Measurements from ENCODE around the gene RAB11A. TPM values are rescaled to one million over a fixed set of nuclear protein-coding genes. Genes with fewer than 3 reads are reported as not detected.

RAB11A gene
- total and polyA plus RNA-seq, 7 donors = 89.5 to 152 (median 115) TPM

DNA sequence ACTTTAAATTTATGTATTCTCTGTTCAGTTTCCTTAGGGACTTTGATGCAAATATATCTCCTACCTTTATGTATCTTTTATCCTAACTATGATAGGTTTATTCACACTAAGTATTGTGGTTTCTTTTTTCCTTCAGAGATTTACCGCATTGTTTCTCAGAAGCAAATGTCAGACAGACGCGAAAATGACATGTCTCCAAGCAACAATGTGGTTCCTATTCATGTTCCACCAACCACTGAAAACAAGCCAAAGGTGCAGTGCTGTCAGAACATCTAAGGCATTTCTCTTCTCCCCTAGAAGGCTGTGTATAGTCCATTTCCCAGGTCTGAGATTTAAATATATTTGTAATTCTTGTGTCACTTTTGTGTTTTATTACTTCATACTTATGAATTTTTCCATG lies 18.3 kb downstream of the RAB11A start:
- H3K27ac ChIP-seq = no peak overlapping the region
- no peaks in the 10 kb centered on the region for H3K27me3 ChIP-seq (ENCODE audit: insufficient read depth in 3 of 3, low read length in 2 of 3)
- ATAC-seq (no peak), DNase-seq (no peak)
- intact Hi-C loops (cut with DNase I) = no loop called here
- WGBS, 3 donors = 83 to 94% (median 91%) methylated on average over 3 of the region's 3 CpGs
- no peaks in the 10 kb centered on the region for H3K4me1 ChIP-seq
- H3K9me3 ChIP-seq = no peaks in the 10 kb centered on the region
- peaks cover 5 to 77% of the 10 kb centered on the region in 2 donors for H3K36me3 ChIP-seq (ENCODE audit: insufficient read depth in 1 of 2, low read depth in 1 of 2)
- no peak for TF ChIP-seq CTCF (IDR thresholded peaks at IDR 0.05)
- H3K4me3 ChIP-seq = no peak overlapping the region

DNA sequence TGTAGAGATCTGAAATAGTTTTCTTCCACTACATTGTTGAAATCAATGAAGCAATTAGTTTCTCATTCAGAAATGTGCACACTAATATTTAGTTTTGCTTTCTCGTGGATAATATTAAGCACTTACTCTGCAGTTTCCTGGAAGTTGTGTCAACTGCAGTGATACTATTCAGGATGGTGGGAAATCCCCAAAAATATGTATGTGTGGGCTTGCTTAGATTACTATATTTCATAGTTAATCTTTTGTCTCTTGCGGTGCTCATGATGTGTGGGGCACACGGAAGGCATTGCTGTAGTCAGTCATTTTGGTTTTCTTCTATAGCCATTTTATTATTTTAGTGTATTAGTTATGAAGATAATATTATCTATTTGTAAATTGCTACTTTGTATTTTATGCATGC lies 19.7 kb downstream of the RAB11A start:
- no peak overlapping the region for H3K4me3 ChIP-seq
- 71 to 78% (median 72%) methylated on average over 3 of the region's 3 CpGs for WGBS, 3 donors
- intact Hi-C loops (cut with DNase I) = no loop called here
- TF ChIP-seq CTCF (IDR thresholded peaks at IDR 0.05) = no peak
- no peak overlapping the region for H3K27ac ChIP-seq
- no peaks in the 10 kb centered on the region for H3K9me3 ChIP-seq
- no peak for ATAC-seq
- H3K4me1 ChIP-seq = no peaks in the 10 kb centered on the region
- peaks cover 3 to 74% of the 10 kb centered on the region in 2 donors for H3K36me3 ChIP-seq (ENCODE audit: insufficient read depth in 1 of 2, low read depth in 1 of 2)
- no peaks in the 10 kb centered on the region for H3K27me3 ChIP-seq (ENCODE audit: insufficient read depth in 3 of 3, low read length in 2 of 3)
- no peak for DNase-seq

DNA sequence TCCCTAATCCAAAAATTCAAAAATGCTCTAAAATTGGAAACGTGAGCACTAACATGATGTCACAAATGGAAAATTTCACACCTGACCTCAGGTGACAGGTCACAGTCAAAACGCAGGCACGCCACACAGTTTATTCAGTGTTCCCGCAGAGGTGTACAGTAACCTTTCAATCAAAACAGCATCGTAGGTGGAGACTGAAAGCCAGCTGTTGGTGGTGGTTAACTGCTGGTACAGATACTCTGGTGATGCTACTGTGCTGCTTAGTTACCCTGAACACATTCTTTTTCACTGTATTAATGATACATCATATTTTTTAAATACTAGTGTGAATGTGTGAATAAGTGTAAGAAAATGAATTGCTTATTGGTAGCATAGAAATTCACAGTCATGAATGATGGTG lies 23.8 kb downstream of the RAB11A start:
- WGBS, 3 donors = 86 to 91% (median 89%) methylated on average over 5 of the region's 5 CpGs
- DNase-seq (no peak), ATAC-seq (no peak)
- intact Hi-C loops (cut with DNase I) = no loop called here
- TF ChIP-seq CTCF (IDR thresholded peaks at IDR 0.05) = no peak
- Histone ChIP-seq H3K27ac (no peak overlapping the region), H3K27me3 (ENCODE audit: insufficient read depth in 3 of 3, low read length in 2 of 3) (no peaks in the 10 kb centered on the region), H3K36me3 (ENCODE audit: insufficient read depth in 1 of 2, low read depth in 1 of 2) (peaks cover 4 to 58% of the 10 kb centered on the region in 2 donors), H3K4me1 (no peaks in the 10 kb centered on the region), H3K4me3 (no peak overlapping the region), H3K9me3 (no peaks in the 10 kb centered on the region)

- Histone ChIP-seq H3K9me3 (no peaks in the 10 kb centered on the region), H3K27ac (no peak overlapping the region), H3K4me1 (no peaks in the 10 kb centered on the region), H3K4me3 (no peak overlapping the region), H3K27me3 (ENCODE audit: insufficient read depth in 3 of 3, low read length in 2 of 3) (no peaks in the 10 kb centered on the region), H3K36me3 (ENCODE audit: insufficient read depth in 1 of 2, low read depth in 1 of 2) (peaks cover 4 to 72% of the 10 kb centered on the region in 2 donors)
- WGBS, 3 donors = 76 to 83% (median 78%) methylated on average over 2 of the region's 2 CpGs
- DNase-seq = no peak
- intact Hi-C loops (cut with DNase I) = no loop called here
- no peak for ATAC-seq
- TF ChIP-seq CTCF (IDR thresholded peaks at IDR 0.05) = no peak
Measured at GRCh38 chr15:65896236-65896635, 26.9 kb downstream of the RAB11A start.

DNA sequence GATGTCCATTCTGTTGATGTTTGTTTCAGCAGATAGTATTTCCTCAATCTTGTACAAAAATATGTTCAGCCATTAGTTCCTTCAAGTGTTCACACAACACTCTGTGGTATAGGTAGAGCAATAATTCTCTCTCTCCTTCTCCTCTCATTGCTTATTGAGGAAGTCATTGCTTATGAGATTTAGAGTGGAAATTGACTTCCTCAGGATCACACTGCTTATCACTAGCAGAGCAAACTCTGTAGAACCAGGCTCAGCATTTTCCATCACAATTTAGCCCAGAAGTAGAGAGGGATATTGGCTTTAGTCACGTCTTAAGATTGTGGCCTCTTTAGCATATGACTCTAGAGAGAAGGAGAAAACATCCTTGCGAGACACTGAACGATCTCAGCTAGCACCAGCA lies 31.2 kb downstream of the RAB11A start:
- no peak for TF ChIP-seq CTCF (IDR thresholded peaks at IDR 0.05)
- intact Hi-C loops (cut with DNase I) = no loop called here
- 89 to 96% (median 95%) methylated on average over 3 of the region's 3 CpGs for WGBS, 3 donors
- H3K9me3 ChIP-seq = no peaks in the 10 kb centered on the region
- H3K36me3 ChIP-seq (ENCODE audit: insufficient read depth in 1 of 2, low read depth in 1 of 2) = peaks cover 5 to 87% of the 10 kb centered on the region in 2 donors
- no peak overlapping the region for H3K4me3 ChIP-seq
- H3K27ac ChIP-seq = no peak overlapping the region
- H3K27me3 ChIP-seq (ENCODE audit: insufficient read depth in 3 of 3, low read length in 2 of 3) = no peaks in the 10 kb centered on the region
- ATAC-seq = no peak
- no peak for DNase-seq
- peaks cover 11% of the 10 kb centered on the region for H3K4me1 ChIP-seq
